ENCODE results near the gene RPS19. TPM values are rescaled to one million over a fixed set of nuclear protein-coding genes. Genes with fewer than 3 reads are reported as not detected.

RPS19 gene
- total RNA-seq, 1 donor from 2014 or later, result 3,078 TPM

DNA sequence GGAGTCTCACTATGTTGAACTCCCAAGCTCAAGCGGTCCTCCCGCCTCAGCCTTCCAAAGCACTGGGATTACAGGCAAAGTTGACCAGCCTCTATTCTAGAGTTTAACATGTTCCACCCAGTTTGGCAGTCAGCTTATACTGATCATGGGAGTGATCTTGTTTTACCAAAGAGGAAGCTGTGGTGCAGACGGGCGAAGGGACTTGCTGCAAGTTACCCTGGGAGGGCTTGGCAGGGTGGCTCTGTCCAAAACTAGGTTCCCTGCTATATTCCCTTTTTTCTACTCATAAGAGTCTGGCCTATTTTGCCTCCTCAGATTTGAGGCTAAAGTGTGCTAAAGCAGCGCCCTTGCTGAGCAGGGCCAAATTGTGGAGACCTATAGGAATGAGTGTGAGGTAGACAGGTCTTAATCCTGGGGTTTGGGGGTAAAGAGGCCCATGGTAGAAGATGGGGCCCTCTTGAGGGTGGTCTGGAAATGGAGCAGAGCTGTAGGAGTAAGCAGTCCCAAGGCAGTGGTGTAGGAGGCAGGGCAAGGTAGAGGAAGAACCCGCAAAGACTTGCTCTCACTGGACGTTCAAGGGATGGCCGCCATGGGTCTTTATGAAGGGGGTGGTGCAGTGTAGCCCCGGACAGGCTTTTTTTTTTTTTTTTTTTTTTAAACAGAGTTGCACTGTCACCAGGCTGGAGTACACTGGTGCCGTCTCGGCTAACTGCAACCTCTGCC lies 3.3 kb downstream of the RPS19 start:
- peak overlapping the region; percentile 97 for H3K4me2 ChIP-seq (ENCODE audit: low read length)
- peaks cover 58% of the 10 kb centered on the region for H3K36me3 ChIP-seq (ENCODE audit: insufficient read depth, low read length)

DNA sequence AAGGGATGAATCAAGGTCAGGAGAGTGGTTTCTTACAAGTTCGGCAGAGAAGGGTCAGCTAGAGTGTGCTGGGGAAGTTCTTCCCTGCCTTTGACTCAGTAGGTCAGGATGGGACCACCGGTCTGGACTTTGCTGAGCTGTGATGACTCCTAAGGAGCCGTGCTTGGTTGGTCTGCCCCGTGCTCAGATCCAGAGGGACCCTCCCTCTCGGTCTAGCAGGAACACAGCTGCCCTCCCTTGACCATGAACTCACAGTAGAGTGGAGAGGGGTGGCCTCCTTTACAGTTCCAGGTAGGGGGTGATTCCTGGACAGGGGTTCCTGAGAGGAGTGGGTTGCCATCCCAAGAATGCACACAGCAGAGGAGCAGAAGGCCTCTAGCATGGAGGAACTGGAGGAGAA lies 4.3 kb downstream of the RPS19 start:
- Histone ChIP-seq H4K20me1 (ENCODE audit: insufficient read depth, low read length) (peaks cover 87% of the 10 kb centered on the region), H2AFZ (ENCODE audit: low read depth, low read length) (no peak overlapping the region), H3K36me3 (ENCODE audit: insufficient read depth, low read length) (peaks cover 65% of the 10 kb centered on the region), H3K4me3 (ENCODE audit: insufficient read depth, low read depth, low read length) (no peak overlapping the region), H3K4me2 (ENCODE audit: low read length) (peak overlapping the region; percentile 48), H3K9me3 (ENCODE audit: insufficient read depth, low read depth, low read length) (no peaks in the 10 kb centered on the region), H3K27me3 (ENCODE audit: insufficient read depth, low read length) (no peaks in the 10 kb centered on the region), H3K79me2 (ENCODE audit: insufficient read depth, low read length) (peaks cover 90% of the 10 kb centered on the region), H3K27ac (ENCODE audit: low read depth, low read length) (peak overlapping the region; percentile 7), H3K4me1 (ENCODE audit: insufficient read depth, low read length) (peaks cover 32% of the 10 kb centered on the region), H3K9ac (ENCODE audit: low read length) (peak overlapping the region; percentile 100)
- peaks cover 41% of the 10 kb centered on the region for H3K4me1 Mint-ChIP-seq (ENCODE audit: low read depth, unreplicated experiment)
- FAIRE-seq (no peak), DNase-seq (ENCODE audit: low read depth) (no peak)
- H3K9me3 Mint-ChIP-seq (ENCODE audit: unreplicated experiment), result no peaks in the 10 kb centered on the region
- no peaks in the 10 kb centered on the region for H3K27me3 Mint-ChIP-seq (ENCODE audit: low read depth, unreplicated experiment)
- peak overlapping the region; percentile 66 for H3K4me3 Mint-ChIP-seq (ENCODE audit: unreplicated experiment)
- peaks cover 46% of the 10 kb centered on the region for H3K36me3 Mint-ChIP-seq (ENCODE audit: low read depth, unreplicated experiment)
- H3K27ac Mint-ChIP-seq (ENCODE audit: unreplicated experiment), result peak overlapping the region; percentile 23
- no peak for TF ChIP-seq EZH2 (IDR thresholded peaks at IDR 0.05; ENCODE audit: insufficient read depth, low read length)
- TF ChIP-seq, protein P1, sequence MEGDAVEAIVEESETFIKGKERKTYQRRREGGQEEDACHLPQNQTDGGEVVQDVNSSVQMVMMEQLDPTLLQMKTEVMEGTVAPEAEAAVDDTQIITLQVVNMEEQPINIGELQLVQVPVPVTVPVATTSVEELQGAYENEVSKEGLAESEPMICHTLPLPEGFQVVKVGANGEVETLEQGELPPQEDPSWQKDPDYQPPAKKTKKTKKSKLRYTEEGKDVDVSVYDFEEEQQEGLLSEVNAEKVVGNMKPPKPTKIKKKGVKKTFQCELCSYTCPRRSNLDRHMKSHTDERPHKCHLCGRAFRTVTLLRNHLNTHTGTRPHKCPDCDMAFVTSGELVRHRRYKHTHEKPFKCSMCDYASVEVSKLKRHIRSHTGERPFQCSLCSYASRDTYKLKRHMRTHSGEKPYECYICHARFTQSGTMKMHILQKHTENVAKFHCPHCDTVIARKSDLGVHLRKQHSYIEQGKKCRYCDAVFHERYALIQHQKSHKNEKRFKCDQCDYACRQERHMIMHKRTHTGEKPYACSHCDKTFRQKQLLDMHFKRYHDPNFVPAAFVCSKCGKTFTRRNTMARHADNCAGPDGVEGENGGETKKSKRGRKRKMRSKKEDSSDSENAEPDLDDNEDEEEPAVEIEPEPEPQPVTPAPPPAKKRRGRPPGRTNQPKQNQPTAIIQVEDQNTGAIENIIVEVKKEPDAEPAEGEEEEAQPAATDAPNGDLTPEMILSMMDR (IDR thresholded peaks at IDR 0.05; ENCODE audit: insufficient read depth, low read depth, low read length), result no peak

More for the DNA sequence above, 3.3 kb downstream of the RPS19 start:
- peaks cover 77% of the 10 kb centered on the region for H4K20me1 ChIP-seq (ENCODE audit: insufficient read depth, low read length)
- peaks cover 32% of the 10 kb centered on the region for H3K4me1 ChIP-seq (ENCODE audit: insufficient read depth, low read length)
- H3K27ac ChIP-seq (ENCODE audit: low read depth, low read length), result no peak overlapping the region
- no peaks in the 10 kb centered on the region for H3K27me3 ChIP-seq (ENCODE audit: insufficient read depth, low read length)
- H3K9ac ChIP-seq (ENCODE audit: low read length), result peak overlapping the region; percentile 100
- H3K9me3 Mint-ChIP-seq (ENCODE audit: unreplicated experiment), result no peaks in the 10 kb centered on the region
- peaks cover 46% of the 10 kb centered on the region for H3K36me3 Mint-ChIP-seq (ENCODE audit: low read depth, unreplicated experiment)
- DNase-seq (ENCODE audit: low read depth) (no peak), FAIRE-seq (no peak)
- peak overlapping the region; percentile 99 for H3K4me3 Mint-ChIP-seq (ENCODE audit: unreplicated experiment)
- no peak overlapping the region for H2AFZ ChIP-seq (ENCODE audit: low read depth, low read length)
- H3K4me1 Mint-ChIP-seq (ENCODE audit: low read depth, unreplicated experiment), result peaks cover 37% of the 10 kb centered on the region
- peak overlapping the region; percentile 78 for H3K27ac Mint-ChIP-seq (ENCODE audit: unreplicated experiment)
- H3K9me3 ChIP-seq (ENCODE audit: insufficient read depth, low read depth, low read length), result no peaks in the 10 kb centered on the region
- TF ChIP-seq, protein P1 (IDR thresholded peaks at IDR 0.05; ENCODE audit: insufficient read depth, low read depth, low read length), result no peak
- no peak for TF ChIP-seq EZH2 (IDR thresholded peaks at IDR 0.05; ENCODE audit: insufficient read depth, low read length)
- peaks cover 80% of the 10 kb centered on the region for H3K79me2 ChIP-seq (ENCODE audit: insufficient read depth, low read length)
- H3K4me3 ChIP-seq (ENCODE audit: insufficient read depth, low read depth, low read length), result no peak overlapping the region
- H3K27me3 Mint-ChIP-seq (ENCODE audit: low read depth, unreplicated experiment), result no peaks in the 10 kb centered on the region

DNA sequence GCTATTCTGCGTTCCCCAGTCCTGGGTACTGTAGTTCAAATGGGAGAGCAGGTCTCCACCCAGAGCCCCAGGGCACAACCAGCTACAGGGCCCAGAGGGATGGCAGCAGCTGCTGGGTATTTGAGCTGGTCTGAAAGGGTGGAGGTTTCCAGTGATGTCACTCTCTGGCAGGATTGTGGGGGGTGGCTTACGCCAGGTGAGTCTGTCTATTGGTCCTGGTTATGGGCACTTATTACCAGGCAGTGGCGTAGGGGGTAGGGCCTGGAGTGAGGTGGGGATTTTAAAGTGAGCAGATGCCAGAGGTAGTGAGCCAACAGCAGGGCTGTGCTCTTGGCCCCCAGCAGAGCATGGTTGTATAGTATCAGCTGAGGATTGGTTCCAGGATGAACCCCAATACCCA lies 6.2 kb downstream of the RPS19 start:
- peak overlapping the region; percentile 54 for H3K9ac ChIP-seq (ENCODE audit: low read length)
- DNase-seq (ENCODE audit: low read depth) (no peak), FAIRE-seq (no peak)
- no peaks in the 10 kb centered on the region for H3K9me3 ChIP-seq (ENCODE audit: insufficient read depth, low read depth, low read length)
- H3K36me3 ChIP-seq (ENCODE audit: insufficient read depth, low read length), result peaks cover 76% of the 10 kb centered on the region
- H3K36me3 Mint-ChIP-seq (ENCODE audit: low read depth, unreplicated experiment), result peaks cover 41% of the 10 kb centered on the region
- H4K20me1 ChIP-seq (ENCODE audit: insufficient read depth, low read length), result peaks cover 96% of the 10 kb centered on the region
- H3K4me2 ChIP-seq (ENCODE audit: low read length), result no peak overlapping the region
- no peak for TF ChIP-seq EZH2 (IDR thresholded peaks at IDR 0.05; ENCODE audit: insufficient read depth, low read length)
- TF ChIP-seq, protein P1 (IDR thresholded peaks at IDR 0.05; ENCODE audit: insufficient read depth, low read depth, low read length), result no peak
- no peaks in the 10 kb centered on the region for H3K9me3 Mint-ChIP-seq (ENCODE audit: unreplicated experiment)
- H3K4me3 ChIP-seq (ENCODE audit: insufficient read depth, low read depth, low read length), result no peak overlapping the region
- H3K79me2 ChIP-seq (ENCODE audit: insufficient read depth, low read length), result peaks cover 79% of the 10 kb centered on the region
- peaks cover 45% of the 10 kb centered on the region for H3K4me1 Mint-ChIP-seq (ENCODE audit: low read depth, unreplicated experiment)
- peaks cover 29% of the 10 kb centered on the region for H3K4me1 ChIP-seq (ENCODE audit: insufficient read depth, low read length)
- H2AFZ ChIP-seq (ENCODE audit: low read depth, low read length), result no peak overlapping the region
- no peaks in the 10 kb centered on the region for H3K27me3 ChIP-seq (ENCODE audit: insufficient read depth, low read length)
- H3K27me3 Mint-ChIP-seq (ENCODE audit: low read depth, unreplicated experiment), result no peaks in the 10 kb centered on the region
- peak overlapping the region; percentile 69 for H3K27ac Mint-ChIP-seq (ENCODE audit: unreplicated experiment)
- no peak overlapping the region for H3K4me3 Mint-ChIP-seq (ENCODE audit: unreplicated experiment)
- no peak overlapping the region for H3K27ac ChIP-seq (ENCODE audit: low read depth, low read length)

Data from astrocyte (in vitro differentiated cells and primary cell).